ENCODE results near the gene OTULIN. TPM values are rescaled to one million over a fixed set of nuclear protein-coding genes. Genes with fewer than 3 reads are reported as not detected.

OTULIN gene
- total and polyA plus RNA-seq, 2 experiments from 2014 or later: 12.8 to 24.4 TPM

- 0 out of 2 replicates have a peak, but pooled peaks cover 5% of the 10 kb centered on the region for H3K36me3 ChIP-seq (ENCODE audit: low read depth)
- in situ Hi-C loops (cut with MboI): no loop called here
- 96 to 98% methylated on average over 5 of the region's 5 CpGs for WGBS, 2 experiments (ENCODE audit: low coverage in 1 of 2, low lambda C conversion rate in 2 of 2, missing lambda C conversion rate in 2 of 2)
Observed at GRCh38 chr5:14708551-14708950, 44.0 kb downstream of the OTULIN start.

GRCh38 chr5:14710313-14710994, 45.9 kb downstream of the OTULIN start:
- WGBS, 2 experiments (ENCODE audit: low coverage in 1 of 2, low lambda C conversion rate in 2 of 2, missing lambda C conversion rate in 2 of 2): 87 to 88% methylated on average over 27 to 28 of the region's 28 CpGs
- in situ Hi-C loops (cut with MboI): no loop called here
- no peak for TF ChIP-seq EZH2 (IDR thresholded peaks at IDR 0.05; ENCODE audit: insufficient read depth, poor library complexity, severe bottlenecking)
- TF ChIP-seq EZH2phosphoT487 (IDR thresholded peaks at IDR 0.05; ENCODE audit: insufficient read depth, low read depth): no peak

More at GRCh38 chr5:14708551-14708950, 44.0 kb downstream of the OTULIN start:
- no peaks in the 10 kb centered on the region for H3K79me2 ChIP-seq (ENCODE audit: insufficient read depth)
- H3K4me3 ChIP-seq: no peak overlapping the region
- H3K4me1 ChIP-seq (ENCODE audit: insufficient read depth): peaks cover 18% of the 10 kb centered on the region
- no peak for DNase-seq
- H4K20me1 ChIP-seq (ENCODE audit: insufficient read depth): no peaks in the 10 kb centered on the region
- no peaks in the 10 kb centered on the region for H3K27me3 ChIP-seq (replicated peaks; ENCODE audit: insufficient read depth)
- H3K9ac ChIP-seq: no peak overlapping the region
- H3K9me2 ChIP-seq (ENCODE audit: insufficient read depth): no peaks in the 10 kb centered on the region
- H2AFZ ChIP-seq: no peak overlapping the region
- H3K27ac ChIP-seq: no peak overlapping the region
- H3K9me3 ChIP-seq (ENCODE audit: low read depth): no peaks in the 10 kb centered on the region
- H3F3A ChIP-seq (ENCODE audit: insufficient read depth): peaks cover 29% of the 10 kb centered on the region
- TF ChIP-seq EZH2 (IDR thresholded peaks at IDR 0.05; ENCODE audit: insufficient read depth, poor library complexity, severe bottlenecking) (no peak), EZH2phosphoT487 (IDR thresholded peaks at IDR 0.05; ENCODE audit: insufficient read depth, low read depth) (no peak)
- no peak overlapping the region for H3K4me2 ChIP-seq (ENCODE audit: unreplicated experiment)

GRCh38 chr5:14712131-14712530, 47.6 kb downstream of the OTULIN start:
- no peaks in the 10 kb centered on the region for H3K27me3 ChIP-seq (replicated peaks; ENCODE audit: insufficient read depth)
- no peaks in the 10 kb centered on the region for H3K9me3 ChIP-seq (ENCODE audit: low read depth)
- H3K79me2 ChIP-seq (ENCODE audit: insufficient read depth): no peaks in the 10 kb centered on the region
- H3F3A ChIP-seq (ENCODE audit: insufficient read depth): peaks cover 10% of the 10 kb centered on the region
- no peak overlapping the region for H3K27ac ChIP-seq
- DNase-seq: no peak
- TF ChIP-seq EZH2 (IDR thresholded peaks at IDR 0.05; ENCODE audit: insufficient read depth, poor library complexity, severe bottlenecking): no peak
- TF ChIP-seq EZH2phosphoT487 (IDR thresholded peaks at IDR 0.05; ENCODE audit: insufficient read depth, low read depth): no peak
- no peak overlapping the region for H3K9ac ChIP-seq
- H2AFZ ChIP-seq: no peak overlapping the region
- H3K4me3 ChIP-seq: no peak overlapping the region
- WGBS, 2 experiments (ENCODE audit: low coverage in 1 of 2, low lambda C conversion rate in 2 of 2, missing lambda C conversion rate in 2 of 2): 94 to 99% methylated on average over 11 of the region's 11 CpGs
- in situ Hi-C loops (cut with MboI): no loop called here
- no peaks in the 10 kb centered on the region for H4K20me1 ChIP-seq (ENCODE audit: insufficient read depth)
- H3K9me2 ChIP-seq (ENCODE audit: insufficient read depth): no peaks in the 10 kb centered on the region
- peaks cover 9% of the 10 kb centered on the region; the same call in 1 of the 2 replicates for H3K36me3 ChIP-seq (ENCODE audit: low read depth)
- no peak overlapping the region for H3K4me2 ChIP-seq (ENCODE audit: unreplicated experiment)
- H3K4me1 ChIP-seq (ENCODE audit: insufficient read depth): peaks cover 5% of the 10 kb centered on the region

More at GRCh38 chr5:14710313-14710994, 45.9 kb downstream of the OTULIN start:
- no peak overlapping the region for H3K9ac ChIP-seq
- no peak overlapping the region for H3K4me2 ChIP-seq (ENCODE audit: unreplicated experiment)
- no peak overlapping the region for H3K4me3 ChIP-seq
- H3K27ac ChIP-seq: no peak overlapping the region
- no peaks in the 10 kb centered on the region for H4K20me1 ChIP-seq (ENCODE audit: insufficient read depth)
- no peaks in the 10 kb centered on the region for H3K9me2 ChIP-seq (ENCODE audit: insufficient read depth)
- H3K79me2 ChIP-seq (ENCODE audit: insufficient read depth): no peaks in the 10 kb centered on the region
- no peaks in the 10 kb centered on the region for H3K9me3 ChIP-seq (ENCODE audit: low read depth)
- no peaks in the 10 kb centered on the region for H3K27me3 ChIP-seq (replicated peaks; ENCODE audit: insufficient read depth)
- no peak overlapping the region for H2AFZ ChIP-seq
- no peak for DNase-seq
- H3F3A ChIP-seq (ENCODE audit: insufficient read depth): peaks cover 24% of the 10 kb centered on the region
- H3K4me1 ChIP-seq (ENCODE audit: insufficient read depth): peaks cover 18% of the 10 kb centered on the region
- 0 out of 2 replicates have a peak, but pooled peaks cover 5% of the 10 kb centered on the region for H3K36me3 ChIP-seq (ENCODE audit: low read depth)

- Histone ChIP-seq H3K4me1 (ENCODE audit: insufficient read depth) (no peaks in the 10 kb centered on the region; the same call in 1 of the 2 replicates), H3K27me3 (replicated peaks; ENCODE audit: insufficient read depth) (no peaks in the 10 kb centered on the region), H3K4me2 (ENCODE audit: unreplicated experiment) (no peak overlapping the region), H3F3A (ENCODE audit: insufficient read depth) (peaks cover 6% of the 10 kb centered on the region; the same call in 1 of the 2 replicates), H3K27ac (no peak overlapping the region), H3K9me3 (ENCODE audit: low read depth) (no peaks in the 10 kb centered on the region), H3K36me3 (ENCODE audit: low read depth) (peaks cover 9% of the 10 kb centered on the region; the same call in 1 of the 2 replicates), H3K79me2 (ENCODE audit: insufficient read depth) (no peaks in the 10 kb centered on the region), H2AFZ (no peak overlapping the region), H3K4me3 (no peak overlapping the region), H3K9ac (no peak overlapping the region), H4K20me1 (ENCODE audit: insufficient read depth) (no peaks in the 10 kb centered on the region), H3K9me2 (ENCODE audit: insufficient read depth) (no peaks in the 10 kb centered on the region)
- in situ Hi-C loops (cut with MboI): no loop called here
- WGBS, 2 experiments (ENCODE audit: low coverage in 1 of 2, low lambda C conversion rate in 2 of 2, missing lambda C conversion rate in 2 of 2): 99 to 100% methylated on average over 17 of the region's 17 CpGs
- no peak for DNase-seq
- TF ChIP-seq EZH2phosphoT487 (IDR thresholded peaks at IDR 0.05; ENCODE audit: insufficient read depth, low read depth) (no peak), EZH2 (IDR thresholded peaks at IDR 0.05; ENCODE audit: insufficient read depth, poor library complexity, severe bottlenecking) (no peak)
Observed at GRCh38 chr5:14712666-14713065, 48.1 kb downstream of the OTULIN start.

Measured in GM23248 (cell line).